Trophoblast cell (in vitro differentiated cells and primary cell): Measurements from ENCODE around the gene KIF23.

Source experiments
- DNase-seq, 2 donors: peaks; one replicate each; pipeline ENCODE4 v3.0.0-alpha.2; 2016
- H2AFZ ChIP-seq: 2 replicates; pipeline ENCODE4 v1.6.1; 2013; ENCODE audit warnings: low read length, moderate library complexity, mild to moderate bottlenecking; ENCODE audit not compliant: insufficient read depth, poor library complexity
- H2AK5ac ChIP-seq: 2 replicates; pipeline ENCODE4 v1.6.1; 2013; ENCODE audit warnings: mild to moderate bottlenecking, low read length
- H2BK120ac ChIP-seq: 2 replicates; pipeline ENCODE4 v1.6.1; 2013; ENCODE audit warnings: low read length, mild to moderate bottlenecking, moderate library complexity; ENCODE audit not compliant: insufficient read depth, poor library complexity
- H2BK12ac ChIP-seq: 2 replicates; pipeline ENCODE4 v1.6.1; 2013; ENCODE audit warnings: mild to moderate bottlenecking, low read length, moderate library complexity
- H2BK5ac ChIP-seq: 2 replicates; pipeline ENCODE4 v1.6.1; 2013; ENCODE audit warnings: low read length, low read depth, moderate library complexity, mild to moderate bottlenecking; ENCODE audit not compliant: poor library complexity
- H3K14ac ChIP-seq: 2 replicates; pipeline ENCODE4 v1.6.1; 2013; ENCODE audit warnings: mild to moderate bottlenecking, low read length
- H3K18ac ChIP-seq: 2 replicates; pipeline ENCODE4 v1.6.1; 2013; ENCODE audit warnings: mild to moderate bottlenecking, low read length
- H3K23ac ChIP-seq: 2 replicates; pipeline ENCODE4 v1.6.1; 2013; ENCODE audit warnings: low read length
- H3K27ac ChIP-seq: 2 replicates; pipeline ENCODE4 v1.5.1; 2013; ENCODE audit warnings: low read depth, mild to moderate bottlenecking, inconsistent platforms, low read length, moderate library complexity
- H3K27me3 ChIP-seq: 2 replicates; pipeline ENCODE4 v1.6.1; 2013; ENCODE audit warnings: inconsistent platforms, mild to moderate bottlenecking, low read length, moderate library complexity; ENCODE audit not compliant: insufficient read depth
- H3K36me3 ChIP-seq, 2 experiments: 1 replicate in 1 of 2; 2 replicates in 1 of 2; pipeline ENCODE4 v1.6.1; 2013; ENCODE audit warnings: low read length in 2 of 2, mild to moderate bottlenecking in 2 of 2, moderate library complexity in 1 of 2; ENCODE audit not compliant: insufficient read depth in 2 of 2, control insufficient read depth in 1 of 2
- H3K4ac ChIP-seq: 2 replicates; pipeline ENCODE4 v1.6.1; 2013; ENCODE audit warnings: low read depth, mild to moderate bottlenecking, low read length, moderate library complexity
- H3K4me1 ChIP-seq, 2 experiments: 1 replicate in 1 of 2; 2 replicates in 1 of 2; pipeline ENCODE4 v1.6.1; 2013; ENCODE audit warnings: low read length in 2 of 2, mild to moderate bottlenecking in 2 of 2, moderate library complexity in 1 of 2; ENCODE audit not compliant: insufficient read depth in 2 of 2, control insufficient read depth in 1 of 2
- H3K4me2 ChIP-seq: 2 replicates; pipeline ENCODE4 v1.6.1; 2013; ENCODE audit warnings: inconsistent platforms, mild to moderate bottlenecking, low read length, moderate library complexity
- H3K4me3 ChIP-seq: 2 replicates; pipeline ENCODE4 v1.5.1; 2013; ENCODE audit warnings: mild to moderate bottlenecking, low read depth, low read length, inconsistent platforms
- H3K79me1 ChIP-seq: one replicate; pipeline ENCODE4 v1.6.1; 2013; ENCODE audit warnings: low read length
- H3K79me2 ChIP-seq: 2 replicates; pipeline ENCODE4 v1.6.1; 2013; ENCODE audit warnings: low read length, mild to moderate bottlenecking; ENCODE audit not compliant: control insufficient read depth, insufficient read depth, poor library complexity
- H3K9ac ChIP-seq: 2 replicates; pipeline ENCODE4 v1.6.1; 2013; ENCODE audit warnings: mild to moderate bottlenecking, low read length
- H3K9me3 ChIP-seq: 2 replicates; pipeline ENCODE4 v1.6.1; 2013; ENCODE audit warnings: low read depth, mild to moderate bottlenecking, control low read depth, inconsistent platforms, low read length; ENCODE audit not compliant: insufficient read depth
- H4K12ac ChIP-seq: 2 replicates; pipeline ENCODE4 v1.6.1; 2013; ENCODE audit warnings: low read depth, mild to moderate bottlenecking, low read length, moderate library complexity
- H4K8ac ChIP-seq: 2 replicates; pipeline ENCODE4 v1.6.1; 2013; ENCODE audit warnings: low read depth, mild to moderate bottlenecking, low read length, moderate library complexity
- H4K91ac ChIP-seq: one replicate; pipeline ENCODE4 v1.6.1; 2013; ENCODE audit warnings: low read depth, mild to moderate bottlenecking, low read length, moderate library complexity
- WGBS: extraction: QIAGEN DNeasy Blood & Tissue Kit; methylation state at CpG from one replicate; pipeline ENCODE4 v1.1.7; 2013; ENCODE audit warnings: missing lambda C conversion rate; ENCODE audit not compliant: insufficient read length, insufficient coverage; ENCODE audit errors: extremely low coverage; 5-methylcytosine and 5-hydroxymethylcytosine counted together

KIF23 gene

GRCh38 chr15:69386284-69386683 is 27.9 kb upstream of the KIF23 start:
- Histone ChIP-seq H3K4me3 (no peak overlapping the region), H3K4me1 (peaks cover 11 to 13% of the 10 kb centered on the region in 2 experiments), H2BK120ac (no peak overlapping the region), H3K18ac (no peak overlapping the region), H4K91ac (no peak overlapping the region), H3K4me2 (no peak overlapping the region), H2BK5ac (no peak overlapping the region), H3K27me3 (no peaks in the 10 kb centered on the region), H3K14ac (no peak overlapping the region), H2AK5ac (no peak overlapping the region), H2AFZ (no peak overlapping the region), H3K79me2 (no peaks in the 10 kb centered on the region), H3K36me3 (no peaks in the 10 kb centered on the region), H3K9me3 (no peaks in the 10 kb centered on the region), H2BK12ac (no peak overlapping the region), H3K27ac (no peak overlapping the region), H3K9ac (no peak overlapping the region), H3K23ac (no peak overlapping the region), H4K12ac (no peak overlapping the region), H3K79me1 (no peaks in the 10 kb centered on the region), H3K4ac (no peak overlapping the region), H4K8ac (no peak overlapping the region)
- no peak for DNase-seq
- 100% methylated on average over 1 of the region's 7 CpGs for WGBS

GRCh38 chr15:69388260-69388705 is 25.9 kb upstream of the KIF23 start:
- Histone ChIP-seq H3K18ac (no peak overlapping the region), H4K12ac (no peak overlapping the region), H3K79me1 (peaks cover 2% of the 10 kb centered on the region), H3K4me1 (peaks cover 14 to 17% of the 10 kb centered on the region in 2 experiments), H3K79me2 (no peaks in the 10 kb centered on the region), H4K8ac (no peak overlapping the region), H3K36me3 (no peaks in the 10 kb centered on the region), H3K4me3 (no peak overlapping the region), H3K14ac (no peak overlapping the region), H3K27ac (no peak overlapping the region), H2AFZ (no peak overlapping the region), H2AK5ac (no peak overlapping the region), H3K27me3 (no peaks in the 10 kb centered on the region), H4K91ac (no peak overlapping the region), H3K4me2 (no peak overlapping the region), H2BK120ac (no peak overlapping the region), H3K9ac (no peak overlapping the region), H2BK5ac (no peak overlapping the region), H2BK12ac (no peak overlapping the region), H3K9me3 (no peaks in the 10 kb centered on the region), H3K4ac (no peak overlapping the region), H3K23ac (no peak overlapping the region)
- peak in 1 of 2 donors; percentile 33 for DNase-seq
- WGBS = no CpG with 5 or more reads among the region's 6 CpGs

- no peak overlapping the region for H3K9ac ChIP-seq
- no peak overlapping the region for H3K4me3 ChIP-seq
- H2BK120ac ChIP-seq = no peak overlapping the region
- no peak overlapping the region for H4K12ac ChIP-seq
- no peak for DNase-seq
- H3K79me2 ChIP-seq = no peaks in the 10 kb centered on the region
- H2AFZ ChIP-seq = no peak overlapping the region
- no CpG with 5 or more reads among the region's 7 CpGs for WGBS
- H3K27ac ChIP-seq = no peak overlapping the region
- no peak overlapping the region for H3K14ac ChIP-seq
- no peak overlapping the region for H3K18ac ChIP-seq
- no peak overlapping the region for H3K4ac ChIP-seq
- peaks cover 2% of the 10 kb centered on the region for H3K79me1 ChIP-seq
- no peak overlapping the region for H3K4me2 ChIP-seq
- no peak overlapping the region for H2BK12ac ChIP-seq
- no peak overlapping the region for H4K8ac ChIP-seq
- no peak overlapping the region for H2BK5ac ChIP-seq
- H3K9me3 ChIP-seq = no peaks in the 10 kb centered on the region
- no peaks in the 10 kb centered on the region for H3K36me3 ChIP-seq
- H3K23ac ChIP-seq = no peak overlapping the region
- no peak overlapping the region for H2AK5ac ChIP-seq
- H3K4me1 ChIP-seq = peaks cover 14 to 22% of the 10 kb centered on the region in 2 experiments
- no peak overlapping the region for H4K91ac ChIP-seq
- H3K27me3 ChIP-seq = no peaks in the 10 kb centered on the region
Observed at GRCh38 chr15:69389426-69389825, 24.7 kb upstream of the KIF23 start.

GRCh38 chr15:69390575-69390974 is 23.6 kb upstream of the KIF23 start:
- Histone ChIP-seq H3K4me1 (peaks cover 14 to 22% of the 10 kb centered on the region in 2 experiments), H4K91ac (no peak overlapping the region), H3K79me2 (no peaks in the 10 kb centered on the region), H2BK12ac (no peak overlapping the region), H4K8ac (no peak overlapping the region), H3K36me3 (no peaks in the 10 kb centered on the region), H3K23ac (no peak overlapping the region), H3K27me3 (no peaks in the 10 kb centered on the region), H3K4me2 (peak overlapping the region; percentile 23), H3K79me1 (peaks cover 2% of the 10 kb centered on the region), H3K18ac (no peak overlapping the region), H3K27ac (no peak overlapping the region), H3K4me3 (no peak overlapping the region), H2AFZ (no peak overlapping the region), H3K9me3 (no peaks in the 10 kb centered on the region), H3K9ac (no peak overlapping the region), H3K4ac (no peak overlapping the region), H2AK5ac (no peak overlapping the region), H2BK120ac (no peak overlapping the region), H3K14ac (no peak overlapping the region), H2BK5ac (no peak overlapping the region), H4K12ac (no peak overlapping the region)
- DNase-seq = peak; percentile 65 to 71
- WGBS = no CpG with 5 or more reads among the region's 2 CpGs
